Epithelial cell of proximal tubule (primary cell): ENCODE data around the gene AGBL4. TPM values are rescaled to one million over a fixed set of nuclear protein-coding genes. Genes with fewer than 3 reads are reported as not detected.

ENCODE experiments used
- DNase-seq: peaks from one replicate; pipeline ENCODE4 v3.0.0-alpha.2; 2011; ENCODE audit warnings: low read depth
- H3K4me3 ChIP-seq: 2 replicates; pipeline ENCODE4 v1.5.1; 2011; ENCODE audit warnings: low read depth, mild to moderate bottlenecking, low read length
- CTCF ChIP-seq: conservative IDR thresholded peaks from 2 replicates; pipeline ENCODE4 v1.5.1; 2012; ENCODE audit warnings: low read depth, mild to moderate bottlenecking, low read length
- total RNA-seq: library from RNA; depleted of rRNA; stranded (reverse); fragments of >200 nt; gene quantifications from 2 replicates; pipeline ENCODE4 v1.2.3, GENCODE V29; 2015

Gene AGBL4
- total RNA-seq, 1 donor from 2014 or later = not detected

GRCh38 chr1:48882020-48882419 is 1141.7 kb downstream of the AGBL4 start:
- no peak overlapping the region for H3K4me3 ChIP-seq
- DNase-seq = no peak
- TF ChIP-seq CTCF = no peak

DNA sequence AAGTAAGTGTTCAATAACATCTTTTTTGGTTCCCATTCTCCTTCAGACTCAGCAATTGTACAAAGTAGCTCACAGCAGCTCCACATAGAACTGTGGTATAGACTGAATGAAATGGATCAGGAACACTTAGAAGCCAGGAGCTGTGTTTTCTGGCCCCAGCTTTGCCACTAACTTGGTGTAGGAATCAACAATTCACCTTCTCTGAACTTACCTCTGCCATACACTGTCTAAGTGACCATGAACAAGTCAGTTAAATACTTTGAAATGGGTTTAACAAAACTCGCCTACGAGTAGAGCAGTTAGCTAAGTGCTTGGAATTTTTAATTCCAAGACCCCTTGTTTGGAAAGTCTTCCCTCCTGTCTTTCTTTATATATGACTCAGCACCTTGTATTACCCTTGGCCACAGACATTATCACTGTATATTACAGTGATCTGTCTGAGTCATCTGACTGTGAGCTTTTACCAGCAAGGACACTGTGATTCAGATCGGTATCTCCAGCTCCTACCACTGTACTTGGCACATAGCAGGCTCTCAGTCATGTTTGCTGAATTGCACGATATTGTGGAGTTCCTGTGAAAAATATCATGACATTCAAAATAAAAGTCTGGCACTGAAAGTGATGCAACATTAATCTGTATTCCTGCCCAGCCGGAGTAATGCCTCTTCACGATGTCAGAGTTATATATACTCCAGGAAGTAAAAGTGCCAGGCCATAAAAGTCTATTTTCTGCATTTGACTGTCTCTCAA is 1145.4 kb downstream of the AGBL4 start:
- DNase-seq = peak; percentile 44
- no peak overlapping the region for H3K4me3 ChIP-seq
- no peak for TF ChIP-seq CTCF

- no peak overlapping the region for H3K4me3 ChIP-seq
- DNase-seq = no peak
- TF ChIP-seq CTCF = no peak
These were observed 1147.4 kb downstream of the AGBL4 start for GRCh38 chr1:48876330-48876785.

- DNase-seq = no peak
- no peak for TF ChIP-seq CTCF
- no peak overlapping the region for H3K4me3 ChIP-seq
These were observed 1148.0 kb downstream of the AGBL4 start for GRCh38 chr1:48875552-48876329.

GRCh38 chr1:48873944-48874343 is 1149.8 kb downstream of the AGBL4 start:
- no peak overlapping the region for H3K4me3 ChIP-seq
- TF ChIP-seq CTCF = no peak
- no peak for DNase-seq

- no peak overlapping the region for H3K4me3 ChIP-seq
- peak; percentile 82 for TF ChIP-seq CTCF
- no peak for DNase-seq
These were observed 1153.2 kb downstream of the AGBL4 start for GRCh38 chr1:48870596-48870995.
